GM18907 (cell line): ENCODE measurements around the gene ZNHIT2.

Source experiments
- ATAC-seq: cut with Tn5 transposase; IDR thresholded peaks from one replicate; pipeline ENCODE4 v1.9.1; 2021; ENCODE audit warnings: mild to moderate bottlenecking, moderate library complexity; ENCODE audit not compliant: unreplicated experiment

Gene ZNHIT2

DNA sequence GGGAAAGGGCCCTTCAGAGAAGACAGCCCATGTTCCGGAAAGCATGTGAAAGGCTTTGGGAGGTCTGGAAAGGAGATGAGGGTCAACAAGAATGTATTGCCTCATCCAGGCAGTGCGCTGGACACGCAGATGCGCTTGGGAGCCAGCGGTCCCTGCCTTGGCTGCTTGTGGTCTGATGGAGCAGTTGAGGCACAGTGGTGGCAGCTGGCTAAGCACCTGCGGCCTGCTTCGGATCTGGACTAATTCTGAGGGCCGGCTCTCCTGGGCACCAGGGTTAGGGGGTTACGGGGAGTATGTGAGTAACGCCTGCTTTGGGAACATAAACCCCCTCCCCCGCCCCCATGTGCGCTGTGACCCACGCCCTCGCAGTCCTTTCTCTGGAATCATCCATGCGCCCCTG lies 10.4 kb downstream of the ZNHIT2 start:
- no peak for ATAC-seq

DNA sequence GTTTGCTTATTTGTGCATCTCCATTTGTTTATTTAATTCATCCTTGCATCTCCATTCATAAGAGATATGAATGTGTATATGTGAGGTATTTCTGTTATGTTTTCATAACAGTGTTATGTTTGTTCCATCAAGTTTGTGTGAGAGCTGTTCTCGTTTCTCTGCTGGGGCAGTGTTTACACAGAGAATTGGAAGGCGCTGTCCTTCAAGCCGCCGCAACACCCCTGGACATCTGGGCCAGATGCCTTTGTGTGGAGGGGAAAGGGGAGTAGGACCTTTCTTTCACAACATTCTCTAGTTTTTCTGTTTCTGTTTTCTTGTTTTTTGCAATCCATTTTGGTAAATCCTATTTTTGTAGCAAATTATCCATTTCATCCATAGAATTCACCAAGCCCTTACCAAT lies 12.9 kb downstream of the ZNHIT2 start:
- no peak for ATAC-seq

DNA sequence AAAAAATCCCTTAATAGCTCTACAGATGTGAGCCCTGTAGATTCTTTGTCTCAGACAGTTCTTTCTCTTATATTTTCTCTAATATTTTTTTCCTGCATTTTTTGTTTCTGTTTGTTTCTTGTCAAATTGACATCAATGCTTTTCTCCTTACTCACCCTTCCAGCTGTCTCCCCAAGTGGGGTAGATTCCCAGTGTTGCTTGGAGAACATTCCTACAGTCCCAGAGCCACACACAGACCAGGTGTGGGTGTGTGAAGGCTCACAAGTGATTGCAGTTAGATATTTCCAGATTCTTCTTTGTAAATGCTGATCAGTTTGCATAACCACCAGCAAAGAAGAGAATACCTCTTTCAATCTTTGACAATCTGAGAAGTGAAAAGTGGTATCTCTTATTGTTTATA lies 14.0 kb downstream of the ZNHIT2 start:
- ATAC-seq: no peak

DNA sequence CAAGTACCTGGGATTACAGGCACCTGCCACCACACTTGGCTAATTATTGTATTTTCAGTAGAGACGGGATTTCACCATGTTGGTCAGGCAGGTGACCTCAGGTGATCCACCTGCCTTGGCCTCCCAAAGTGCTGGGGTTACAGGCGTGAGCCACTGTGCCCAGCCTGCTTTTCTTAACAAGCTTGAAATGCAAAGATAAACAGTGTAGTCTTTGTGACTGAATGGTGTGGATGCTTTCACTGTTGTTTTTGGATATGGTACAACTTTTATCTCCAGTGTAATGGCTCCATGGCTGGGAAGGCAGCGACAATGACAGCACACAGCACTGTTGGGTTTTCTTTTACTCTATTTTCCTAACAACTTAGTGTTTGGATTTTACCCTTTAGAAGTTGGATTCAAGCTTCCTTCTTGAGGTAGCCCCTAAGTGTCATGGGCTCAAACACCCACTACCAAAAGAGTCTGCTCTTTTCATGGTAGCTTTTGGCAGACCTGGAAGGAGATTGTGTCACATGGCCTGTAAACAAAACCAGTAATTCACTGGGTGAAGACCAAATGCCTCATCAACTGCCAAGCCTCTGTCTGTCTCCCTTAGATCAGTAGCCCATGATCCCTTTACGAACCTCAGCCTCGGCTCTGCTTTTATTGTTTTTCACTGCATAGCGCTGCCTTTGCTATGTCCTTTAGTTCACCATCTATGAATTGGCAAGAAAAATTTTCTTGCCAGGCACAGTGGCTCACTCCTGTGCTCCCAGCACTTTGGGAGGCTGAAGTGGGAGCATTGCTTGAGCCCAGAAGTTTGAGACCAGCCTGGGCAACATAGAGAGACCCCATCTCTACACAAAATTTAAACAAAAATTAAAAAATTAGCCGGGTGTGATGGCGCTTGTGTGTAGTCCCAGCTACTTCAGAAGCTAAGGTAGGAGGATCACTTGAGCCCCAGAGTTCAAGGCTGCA lies 15.1 kb downstream of the ZNHIT2 start:
- ATAC-seq: no peak

DNA sequence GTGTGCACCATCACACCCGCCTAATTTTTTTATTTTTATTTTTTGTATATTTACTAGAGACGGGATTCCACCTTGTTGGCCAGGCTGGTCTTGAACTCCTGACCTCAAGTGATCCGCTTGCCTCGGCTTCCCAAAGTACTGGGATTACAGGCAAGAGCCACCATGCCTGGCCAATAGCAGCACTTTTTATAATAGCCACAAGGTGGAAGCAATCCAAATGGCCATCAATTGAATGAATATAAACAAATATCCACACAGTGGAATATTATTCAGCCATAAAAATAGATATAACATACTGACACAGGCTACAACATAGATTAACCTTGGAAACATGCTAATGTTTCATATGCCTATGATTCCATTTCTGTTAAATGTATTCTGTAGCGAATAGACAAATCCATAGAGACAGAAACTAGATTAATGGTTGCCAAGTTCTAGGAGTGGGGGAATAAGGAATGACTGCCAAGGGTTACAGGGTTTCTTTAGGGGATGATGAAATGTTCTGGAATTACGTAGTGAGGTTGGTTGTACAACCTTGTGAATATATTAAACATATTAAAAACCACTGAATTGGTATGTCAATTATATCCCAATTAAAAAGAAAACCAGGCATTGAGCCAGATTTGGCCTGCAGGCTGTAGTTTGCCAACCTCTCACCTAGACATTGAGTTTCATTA lies 16.7 kb downstream of the ZNHIT2 start:
- no peak for ATAC-seq

DNA sequence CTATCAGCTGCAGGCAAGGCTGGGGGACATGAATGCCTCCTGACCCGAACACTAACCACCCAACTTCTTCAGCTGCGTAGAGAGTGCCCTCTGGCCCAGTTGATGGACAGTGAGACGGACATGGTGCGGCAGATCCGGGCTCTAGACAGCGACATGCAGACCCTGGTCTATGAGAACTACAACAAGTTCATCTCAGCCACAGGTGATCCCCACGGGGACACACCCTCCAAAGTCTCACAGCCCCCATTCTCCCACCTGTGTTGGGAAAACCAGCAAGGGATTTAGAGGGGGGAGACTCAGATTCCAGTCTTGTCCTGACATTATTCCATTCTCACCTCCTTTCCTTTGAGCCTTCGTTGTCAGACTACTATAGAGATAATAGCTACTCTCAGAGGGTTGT lies 20.6 kb downstream of the ZNHIT2 start:
- ATAC-seq: no peak

DNA sequence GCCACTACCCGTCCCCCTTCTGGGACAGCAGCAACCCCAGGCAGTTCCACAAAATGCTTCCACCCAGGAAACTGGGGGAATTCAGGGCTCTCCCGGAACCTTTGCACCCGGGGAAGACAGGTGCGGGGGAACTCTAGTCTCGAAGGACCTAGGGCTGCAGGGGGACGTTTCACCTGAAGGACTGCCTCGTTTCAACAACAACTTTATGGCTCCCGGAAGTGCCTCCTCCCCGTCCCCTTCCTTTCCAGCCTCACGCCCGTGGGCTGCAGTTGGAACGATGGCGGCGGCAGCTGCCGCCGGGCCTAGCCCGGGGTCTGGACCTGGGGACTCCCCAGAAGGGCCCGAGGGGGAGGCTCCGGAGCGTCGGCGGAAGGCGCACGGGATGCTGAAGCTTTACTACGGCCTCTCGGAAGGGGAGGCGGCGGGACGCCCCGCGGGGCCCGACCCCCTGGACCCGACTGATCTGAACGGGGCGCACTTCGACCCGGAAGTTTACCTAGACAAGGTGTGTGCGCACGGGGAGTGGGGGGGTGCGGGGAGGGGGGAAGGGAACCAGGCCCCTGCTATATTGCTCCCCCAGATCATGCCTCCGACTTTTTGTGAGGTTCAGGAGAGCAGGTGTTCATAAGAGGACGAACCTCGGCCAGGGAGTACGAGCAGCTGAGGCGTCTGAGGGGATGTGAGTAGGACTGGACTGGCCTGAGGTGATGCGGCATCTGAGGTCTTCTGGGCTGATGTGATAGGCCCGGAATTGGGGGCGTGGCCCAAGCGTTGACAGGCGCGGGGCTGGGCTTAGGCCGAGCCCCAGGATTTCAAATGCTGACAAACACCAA lies 21.3 kb downstream of the ZNHIT2 start, which contains the start of gene VPS51:
TSS of gene VPS51 (plus strand) at position 241 of the 833 bp plus-strand sequence. CDS start at position 278, 37 bp downstream.
- ATAC-seq: peak; percentile 80

DNA sequence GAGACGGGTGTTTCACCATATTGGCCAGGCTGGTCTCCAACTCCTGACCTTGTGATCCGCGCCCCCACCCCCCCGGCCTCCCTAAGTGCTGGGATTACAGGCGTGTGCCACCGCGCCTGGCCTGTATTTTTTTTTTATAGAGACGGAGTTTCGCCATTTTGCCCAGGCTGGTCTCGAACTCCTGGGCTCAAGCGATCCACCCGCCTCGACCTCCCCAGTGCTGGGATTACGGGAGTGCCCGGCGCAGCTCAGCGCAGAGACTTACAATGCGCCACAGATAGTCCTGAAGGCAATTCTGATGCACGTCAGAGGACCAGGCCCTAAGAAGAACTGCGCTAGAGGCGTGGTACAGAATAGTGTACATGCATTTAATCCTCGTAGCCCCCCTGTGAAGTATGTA lies 22.1 kb downstream of the ZNHIT2 start:
- ATAC-seq: no peak

DNA sequence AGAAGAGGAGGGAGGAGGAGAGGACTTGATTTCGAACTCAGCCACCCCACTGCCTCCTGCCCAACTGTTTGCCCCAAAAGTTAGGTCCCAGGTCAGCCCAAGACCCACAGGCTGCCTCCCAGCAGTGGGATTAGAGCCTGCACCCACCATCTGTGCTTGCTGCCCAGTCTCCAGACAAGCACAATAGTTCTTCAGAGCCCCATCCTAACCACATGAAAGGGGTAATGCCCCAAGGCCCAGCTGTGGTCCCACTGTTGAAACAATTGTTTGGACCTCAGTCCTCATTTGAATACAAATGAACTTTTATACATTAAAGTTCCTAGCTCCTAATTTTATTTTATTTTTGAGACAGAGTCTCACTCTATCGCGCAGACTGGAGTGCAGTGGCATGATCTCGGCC lies 26.9 kb downstream of the ZNHIT2 start:
- no peak for ATAC-seq

DNA sequence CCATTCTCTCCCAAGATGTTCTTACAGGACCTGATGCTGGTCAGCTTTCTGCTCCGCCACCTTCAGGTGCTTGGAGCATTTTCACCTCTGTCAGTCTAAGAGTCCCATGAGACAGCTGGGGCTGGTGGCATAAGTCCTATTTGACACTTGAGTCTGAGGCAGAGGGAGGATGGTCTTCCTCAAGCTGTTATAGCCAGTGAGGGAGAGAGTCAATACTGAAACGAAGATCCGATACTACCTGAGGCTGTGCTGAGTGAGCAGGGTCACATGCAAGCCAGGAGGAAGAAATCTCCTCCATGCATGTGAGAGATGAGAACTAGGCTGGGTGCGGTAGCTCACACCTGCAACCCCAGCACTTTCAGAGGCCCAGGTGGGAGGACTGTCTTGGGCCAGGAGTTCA lies 27.9 kb downstream of the ZNHIT2 start:
- ATAC-seq: no peak

DNA sequence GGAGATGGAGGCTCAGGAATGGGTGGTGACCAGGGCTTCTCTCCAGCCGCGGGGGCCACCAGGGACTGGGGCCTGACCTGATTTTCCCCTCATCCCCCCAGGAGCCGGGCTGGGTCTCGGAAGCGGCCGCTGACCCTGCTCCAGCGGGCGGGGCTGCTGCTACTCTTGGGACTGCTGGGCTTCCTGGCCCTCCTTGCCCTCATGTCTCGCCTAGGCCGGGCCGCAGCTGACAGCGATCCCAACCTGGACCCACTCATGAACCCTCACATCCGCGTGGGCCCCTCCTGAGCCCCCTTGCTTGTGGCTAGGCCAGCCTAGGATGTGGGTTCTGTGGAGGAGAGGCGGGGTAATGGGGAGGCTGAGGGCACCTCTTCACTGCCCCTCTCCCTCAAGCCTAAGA lies 29.7 kb downstream of the ZNHIT2 start:
- no peak for ATAC-seq

DNA sequence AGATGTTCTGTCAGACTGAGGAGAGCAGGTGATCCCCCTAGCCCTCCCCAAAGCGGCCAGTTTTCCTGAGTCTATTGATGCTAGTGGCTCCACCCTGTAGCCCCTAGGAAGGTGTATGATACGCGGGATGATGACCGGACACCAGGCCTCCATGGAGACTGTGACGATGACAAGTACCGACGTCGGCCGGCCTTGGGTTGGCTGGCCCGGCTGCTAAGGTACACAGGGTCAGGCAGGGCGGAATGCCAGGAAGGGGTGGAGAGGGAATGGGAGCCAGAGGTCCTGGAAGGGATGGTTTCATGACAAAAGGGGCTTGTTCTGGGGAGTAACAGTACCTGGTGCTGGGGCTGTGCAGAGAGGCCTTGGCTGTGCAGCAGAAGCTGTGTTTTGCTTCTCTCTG lies 30.3 kb downstream of the ZNHIT2 start:
- ATAC-seq: no peak

DNA sequence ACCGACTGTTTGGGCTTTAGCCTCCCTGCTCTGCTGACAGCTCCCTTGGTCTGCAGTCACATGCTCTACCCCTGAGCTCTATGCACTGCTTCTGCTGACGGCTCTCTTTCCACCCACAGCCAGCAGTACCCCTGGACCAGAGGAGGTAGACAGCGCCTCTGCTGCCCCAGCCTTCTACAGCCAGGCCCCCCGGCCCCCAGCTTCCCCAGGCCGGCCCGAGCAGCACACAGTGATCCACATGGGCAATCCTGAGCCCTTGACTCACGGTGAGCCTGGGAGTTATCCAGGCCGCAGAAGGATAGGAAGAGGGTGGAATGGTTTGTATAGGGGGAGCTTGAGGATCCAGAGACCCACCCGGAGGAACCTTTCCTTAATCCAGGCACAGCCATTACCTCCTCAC lies 30.7 kb downstream of the ZNHIT2 start:
- ATAC-seq: no peak

DNA sequence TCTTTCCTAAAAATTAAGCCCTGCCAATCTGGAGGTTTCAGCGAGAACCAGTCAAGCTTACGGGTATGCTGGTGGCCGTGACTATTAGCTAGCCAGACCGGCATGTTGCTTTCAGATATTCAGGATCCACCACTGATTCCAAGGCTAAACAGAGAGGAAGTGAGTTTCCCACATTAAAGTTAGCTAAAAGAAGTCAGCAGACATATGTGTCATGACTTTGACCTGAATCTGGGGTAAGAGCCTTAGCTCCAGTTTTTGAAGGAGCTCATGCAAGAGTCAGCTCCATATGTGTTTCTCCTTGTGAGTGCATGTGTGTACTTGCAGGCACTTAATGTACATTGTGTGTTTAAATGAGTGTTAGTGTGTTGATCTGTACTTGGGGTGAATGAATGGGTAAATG lies 32.1 kb downstream of the ZNHIT2 start:
- ATAC-seq: no peak

DNA sequence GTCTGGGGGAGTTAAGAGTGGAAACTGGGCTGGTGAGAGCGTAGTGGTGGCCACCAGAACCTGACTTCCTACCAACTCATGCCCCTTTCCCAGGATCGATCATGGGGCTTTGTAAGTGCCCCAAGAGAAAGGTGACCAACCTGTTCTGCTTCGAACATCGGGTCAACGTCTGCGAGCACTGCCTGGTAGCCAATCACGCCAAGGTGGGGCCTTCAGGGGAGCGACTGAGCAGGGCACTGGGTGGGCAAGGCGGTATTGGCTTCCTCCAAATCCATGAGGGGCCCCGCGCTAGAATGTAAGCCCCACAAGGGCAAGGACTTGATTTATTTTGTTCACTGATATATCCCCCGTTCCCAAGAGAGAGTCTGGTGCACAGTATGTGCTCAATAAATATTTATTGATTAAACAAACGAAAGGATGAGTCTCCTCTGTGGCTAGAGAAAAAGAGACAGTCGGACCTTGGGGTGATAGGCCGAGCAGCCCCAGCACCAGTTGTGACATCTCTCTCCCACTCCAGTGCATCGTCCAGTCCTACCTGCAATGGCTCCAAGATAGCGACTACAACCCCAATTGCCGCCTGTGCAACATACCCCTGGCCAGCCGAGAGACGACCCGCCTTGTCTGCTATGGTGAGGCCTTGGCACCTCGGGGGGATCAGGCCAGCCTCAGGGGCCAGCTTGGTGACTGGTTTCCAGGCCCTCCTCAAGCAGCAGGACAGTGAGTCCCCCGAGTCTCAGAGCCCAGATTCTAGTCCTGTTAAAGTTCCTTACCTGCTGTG lies 32.7 kb downstream of the ZNHIT2 start:
- peak; percentile 14 for ATAC-seq

DNA sequence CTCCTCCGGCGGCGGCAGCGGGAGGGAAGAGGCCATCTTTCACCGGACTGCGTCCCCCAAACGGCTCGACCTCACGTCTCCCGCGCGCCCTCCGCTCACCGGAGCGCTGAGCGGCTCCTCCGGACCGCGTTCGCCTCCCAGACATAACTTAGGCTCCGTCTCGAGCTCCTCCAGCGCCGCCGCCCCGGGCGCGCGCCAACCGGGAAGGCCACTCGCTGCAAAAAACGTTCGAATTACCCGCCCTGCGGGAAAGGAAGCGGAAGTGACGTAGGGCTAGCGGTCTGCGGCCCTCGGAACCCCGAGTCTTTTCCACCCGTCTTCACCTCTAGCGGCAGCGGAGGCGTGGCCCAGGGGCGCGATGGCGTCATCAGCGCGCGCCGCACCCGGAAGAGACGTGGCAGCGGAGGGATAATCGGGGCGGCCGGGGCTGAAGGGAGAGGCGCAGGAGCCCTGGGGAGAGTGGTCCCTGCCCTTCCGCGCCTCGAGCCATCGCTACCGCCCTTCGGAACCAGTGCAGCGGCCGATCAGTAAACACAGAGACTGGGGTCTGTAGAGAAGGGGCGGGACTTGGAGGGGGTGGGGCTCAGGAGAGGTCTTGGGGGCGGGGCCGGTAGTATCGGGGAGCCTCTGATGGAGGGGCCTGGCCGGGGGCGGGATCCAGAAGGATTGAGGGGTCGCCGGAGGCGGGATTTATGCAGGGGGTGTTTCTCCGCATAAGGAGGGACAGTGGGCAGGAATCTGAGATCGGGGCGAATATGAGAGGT lies 33.5 kb downstream of the ZNHIT2 start, which contains the start of the genes CDCA5 and ZFPL1:
TSS of gene CDCA5 (minus strand) at position 207 of the 764 bp plus-strand sequence. CDS start at position 145, 62 bp downstream.
TSS of gene ZFPL1 (plus strand) at position 389 of the 764 bp plus-strand sequence. CDS start 477 bp downstream, outside the sequence.
- peak; percentile 77 for ATAC-seq

DNA sequence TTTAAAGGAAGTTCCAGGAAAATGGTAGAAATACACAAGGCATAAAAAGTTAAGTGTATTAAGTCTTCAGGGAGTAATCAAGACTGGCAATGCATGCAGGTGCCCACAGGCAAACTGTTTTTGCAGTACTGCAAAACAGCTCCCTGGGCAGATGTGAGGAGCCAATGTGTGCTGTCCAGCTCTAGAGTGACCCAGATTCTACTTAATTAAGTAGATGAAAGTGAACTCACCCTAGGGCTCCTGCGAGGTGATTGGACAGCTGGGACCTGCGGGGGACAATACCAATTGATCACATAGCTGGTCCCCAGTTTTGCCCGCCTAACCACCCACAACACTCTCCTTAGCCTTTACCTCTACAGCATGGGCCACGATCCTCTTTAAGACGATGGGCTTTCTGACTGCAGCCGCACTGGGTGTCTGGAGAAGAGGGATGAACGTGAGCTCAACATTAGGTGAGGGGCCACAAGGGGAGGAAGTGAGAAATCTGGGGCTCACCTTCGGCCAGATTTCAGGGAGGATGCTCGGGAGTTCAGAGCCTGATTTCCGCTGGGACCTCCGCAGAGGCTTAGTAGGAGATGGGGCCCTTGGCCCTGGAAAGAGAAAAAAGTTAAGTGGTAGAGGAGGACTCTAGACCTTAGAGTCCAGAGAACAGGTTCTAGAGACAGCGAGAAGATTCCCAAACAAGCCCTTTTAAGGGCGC lies 34.2 kb downstream of the ZNHIT2 start:
- peak; percentile 20 for ATAC-seq

DNA sequence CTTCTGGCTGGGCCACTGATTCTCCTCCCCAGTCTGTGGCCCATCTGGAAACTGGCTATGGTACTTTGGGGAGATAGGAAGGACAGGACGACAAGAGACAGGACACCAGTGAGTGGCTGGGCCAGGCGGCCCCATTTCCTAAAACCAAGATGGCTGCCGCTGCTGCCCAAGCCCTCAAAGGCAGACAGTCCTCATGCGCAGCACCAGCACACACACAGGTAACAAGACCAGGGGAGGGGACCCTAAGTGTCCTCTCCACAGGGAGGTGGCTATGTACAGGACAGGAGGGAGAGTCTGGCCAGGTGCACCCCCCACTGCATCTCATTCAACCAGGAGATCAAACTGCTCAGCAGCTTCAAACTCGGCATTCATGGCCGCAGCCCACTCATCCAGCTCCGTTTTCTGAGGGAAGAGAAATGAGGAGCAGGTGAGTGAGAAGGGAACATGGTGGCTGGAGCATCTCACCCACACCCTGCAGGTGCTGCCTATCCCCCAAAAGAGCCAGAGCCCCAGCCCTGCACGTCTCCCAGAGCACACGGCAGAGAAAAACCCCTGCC lies 38.6 kb downstream of the ZNHIT2 start:
- no peak for ATAC-seq
